GM18517 (cell line): ENCODE results near the gene RAD51AP2.

Source experiments
- ATAC-seq: cut with Tn5 transposase; IDR thresholded peaks from one replicate; pipeline ENCODE4 v1.9.1; 2021; ENCODE audit warnings: mild to moderate bottlenecking, moderate library complexity; ENCODE audit not compliant: unreplicated experiment

RAD51AP2 gene

GRCh38 chr2:17470855-17471641, 47.2 kb downstream of the RAD51AP2 start:
- no peak for ATAC-seq

- ATAC-seq, result no peak
These were observed 57.2 kb downstream of the RAD51AP2 start for GRCh38 chr2:17461087-17461475.
